ENCODE data around the gene MOCS2. TPM values are rescaled to one million over a fixed set of nuclear protein-coding genes. Genes with fewer than 3 reads are reported as not detected.

MOCS2 gene
- total RNA-seq, 1 donor from 2014 or later, result 17.7 TPM

- no peak overlapping the region for H3K27ac ChIP-seq (ENCODE audit: low read depth, low read length)
- peaks cover 30 to 56% (median 54%) of the 10 kb centered on the region in 3 donors for H3K36me3 ChIP-seq (ENCODE audit: control insufficient read depth in 3 of 3, insufficient read depth in 3 of 3, low read length in 3 of 3)
- H3K27me3 ChIP-seq (ENCODE audit: control insufficient read depth in 3 of 3, insufficient read depth in 3 of 3, low read length in 3 of 3), result no peaks in the 10 kb centered on the region
Measured at GRCh38 chr5:53099546-53099945, 10.0 kb downstream of the MOCS2 start.

GRCh38 chr5:53095931-53096525 lies 13.5 kb downstream of the MOCS2 start:
- no peak overlapping the region for H3K27ac ChIP-seq (ENCODE audit: low read depth, low read length)
- no peaks in the 10 kb centered on the region for H3K4me1 ChIP-seq (ENCODE audit: control insufficient read depth in 3 of 3, insufficient read depth in 3 of 3, low read length in 3 of 3)
- H3K36me3 ChIP-seq (ENCODE audit: control insufficient read depth in 3 of 3, insufficient read depth in 3 of 3, low read length in 3 of 3), result peaks cover 30 to 41% (median 39%) of the 10 kb centered on the region in 3 donors
- H3K27me3 ChIP-seq (ENCODE audit: control insufficient read depth in 3 of 3, insufficient read depth in 3 of 3, low read length in 3 of 3), result no peaks in the 10 kb centered on the region
- H3K9me3 ChIP-seq (ENCODE audit: control insufficient read depth in 3 of 3, low read length in 3 of 3), result no peaks in the 10 kb centered on the region
- no peak overlapping the region for H3K4me3 ChIP-seq (ENCODE audit: low read length in 3 of 3)
- H3K9ac ChIP-seq (ENCODE audit: low read depth in 1 of 3, low read length in 3 of 3), result no peak overlapping the region

More at GRCh38 chr5:53099546-53099945, 10.0 kb downstream of the MOCS2 start:
- Histone ChIP-seq H3K4me3 (ENCODE audit: low read length in 3 of 3) (no peak overlapping the region), H3K4me1 (ENCODE audit: control insufficient read depth in 3 of 3, insufficient read depth in 3 of 3, low read length in 3 of 3) (no peaks in the 10 kb centered on the region), H3K9ac (ENCODE audit: low read depth in 1 of 3, low read length in 3 of 3) (no peak overlapping the region), H3K9me3 (ENCODE audit: control insufficient read depth in 3 of 3, low read length in 3 of 3) (no peaks in the 10 kb centered on the region)

- Histone ChIP-seq H3K27me3 (ENCODE audit: control insufficient read depth in 3 of 3, insufficient read depth in 3 of 3, low read length in 3 of 3) (no peaks in the 10 kb centered on the region), H3K9ac (ENCODE audit: low read depth in 1 of 3, low read length in 3 of 3) (no peak overlapping the region), H3K4me3 (ENCODE audit: low read length in 3 of 3) (no peak overlapping the region), H3K27ac (ENCODE audit: low read depth, low read length) (no peak overlapping the region), H3K36me3 (ENCODE audit: control insufficient read depth in 3 of 3, insufficient read depth in 3 of 3, low read length in 3 of 3) (peaks cover 26 to 34% (median 31%) of the 10 kb centered on the region in 3 donors), H3K9me3 (ENCODE audit: control insufficient read depth in 3 of 3, low read length in 3 of 3) (no peaks in the 10 kb centered on the region), H3K4me1 (ENCODE audit: control insufficient read depth in 3 of 3, insufficient read depth in 3 of 3, low read length in 3 of 3) (no peaks in the 10 kb centered on the region)
Measured at GRCh38 chr5:53095217-53095616, 14.3 kb downstream of the MOCS2 start.

- no peaks in the 10 kb centered on the region for H3K27me3 ChIP-seq (ENCODE audit: control insufficient read depth in 3 of 3, insufficient read depth in 3 of 3, low read length in 3 of 3)
- H3K4me3 ChIP-seq (ENCODE audit: low read length in 3 of 3), result no peak overlapping the region
- no peaks in the 10 kb centered on the region for H3K9me3 ChIP-seq (ENCODE audit: control insufficient read depth in 3 of 3, low read length in 3 of 3)
- no peak overlapping the region for H3K27ac ChIP-seq (ENCODE audit: low read depth, low read length)
- peaks cover 7 to 16% (median 7%) of the 10 kb centered on the region in 3 donors for H3K36me3 ChIP-seq (ENCODE audit: control insufficient read depth in 3 of 3, insufficient read depth in 3 of 3, low read length in 3 of 3)
- H3K4me1 ChIP-seq (ENCODE audit: control insufficient read depth in 3 of 3, insufficient read depth in 3 of 3, low read length in 3 of 3), result no peaks in the 10 kb centered on the region
- no peak overlapping the region for H3K9ac ChIP-seq (ENCODE audit: low read depth in 1 of 3, low read length in 3 of 3)
Measured at GRCh38 chr5:53092242-53092641, 17.3 kb downstream of the MOCS2 start.

- Histone ChIP-seq H3K27me3 (ENCODE audit: control insufficient read depth in 3 of 3, insufficient read depth in 3 of 3, low read length in 3 of 3) (no peaks in the 10 kb centered on the region), H3K9ac (ENCODE audit: low read depth in 1 of 3, low read length in 3 of 3) (no peak overlapping the region), H3K36me3 (ENCODE audit: control insufficient read depth in 3 of 3, insufficient read depth in 3 of 3, low read length in 3 of 3) (peaks cover 3 to 6% (median 3%) of the 10 kb centered on the region in 3 donors), H3K4me3 (ENCODE audit: low read length in 3 of 3) (no peak overlapping the region), H3K9me3 (ENCODE audit: control insufficient read depth in 3 of 3, low read length in 3 of 3) (no peaks in the 10 kb centered on the region), H3K27ac (ENCODE audit: low read depth, low read length) (no peak overlapping the region), H3K4me1 (ENCODE audit: control insufficient read depth in 3 of 3, insufficient read depth in 3 of 3, low read length in 3 of 3) (no peaks in the 10 kb centered on the region)
Measured at GRCh38 chr5:53091289-53091688, 18.3 kb downstream of the MOCS2 start.

GRCh38 chr5:53090229-53090628 lies 19.3 kb downstream of the MOCS2 start:
- Histone ChIP-seq H3K27ac (ENCODE audit: low read depth, low read length) (no peak overlapping the region), H3K9me3 (ENCODE audit: control insufficient read depth in 3 of 3, low read length in 3 of 3) (no peaks in the 10 kb centered on the region), H3K9ac (ENCODE audit: low read depth in 1 of 3, low read length in 3 of 3) (no peak overlapping the region), H3K27me3 (ENCODE audit: control insufficient read depth in 3 of 3, insufficient read depth in 3 of 3, low read length in 3 of 3) (no peaks in the 10 kb centered on the region), H3K4me1 (ENCODE audit: control insufficient read depth in 3 of 3, insufficient read depth in 3 of 3, low read length in 3 of 3) (no peaks in the 10 kb centered on the region), H3K4me3 (ENCODE audit: low read length in 3 of 3) (no peak overlapping the region), H3K36me3 (ENCODE audit: control insufficient read depth in 3 of 3, insufficient read depth in 3 of 3, low read length in 3 of 3) (peaks cover under 1 to 3% (median 2%) of the 10 kb centered on the region in 3 donors)

- H3K9ac ChIP-seq (ENCODE audit: low read depth in 1 of 3, low read length in 3 of 3), result no peak overlapping the region
- H3K27ac ChIP-seq (ENCODE audit: low read depth, low read length), result no peak overlapping the region
- H3K4me3 ChIP-seq (ENCODE audit: low read length in 3 of 3), result no peak overlapping the region
Measured at GRCh38 chr5:53089481-53089991, 20.0 kb downstream of the MOCS2 start.

GRCh38 chr5:53087621-53088121 lies 21.9 kb downstream of the MOCS2 start:
- no peaks in the 10 kb centered on the region for H3K4me1 ChIP-seq (ENCODE audit: control insufficient read depth in 3 of 3, insufficient read depth in 3 of 3, low read length in 3 of 3)
- no peaks in the 10 kb centered on the region for H3K27me3 ChIP-seq (ENCODE audit: control insufficient read depth in 3 of 3, insufficient read depth in 3 of 3, low read length in 3 of 3)
- H3K9ac ChIP-seq (ENCODE audit: low read depth in 1 of 3, low read length in 3 of 3), result no peak overlapping the region
- H3K27ac ChIP-seq (ENCODE audit: low read depth, low read length), result no peak overlapping the region
- H3K9me3 ChIP-seq (ENCODE audit: control insufficient read depth in 3 of 3, low read length in 3 of 3), result no peaks in the 10 kb centered on the region
- peaks cover 0 to 3% (median 0%) of the 10 kb centered on the region in 3 donors for H3K36me3 ChIP-seq (ENCODE audit: control insufficient read depth in 3 of 3, insufficient read depth in 3 of 3, low read length in 3 of 3)
- no peak overlapping the region for H3K4me3 ChIP-seq (ENCODE audit: low read length in 3 of 3)

More at GRCh38 chr5:53089481-53089991, 20.0 kb downstream of the MOCS2 start:
- Histone ChIP-seq H3K4me1 (ENCODE audit: control insufficient read depth in 3 of 3, insufficient read depth in 3 of 3, low read length in 3 of 3) (no peaks in the 10 kb centered on the region), H3K9me3 (ENCODE audit: control insufficient read depth in 3 of 3, low read length in 3 of 3) (no peaks in the 10 kb centered on the region), H3K36me3 (ENCODE audit: control insufficient read depth in 3 of 3, insufficient read depth in 3 of 3, low read length in 3 of 3) (peaks cover 0 to 3% (median 0%) of the 10 kb centered on the region in 3 donors), H3K27me3 (ENCODE audit: control insufficient read depth in 3 of 3, insufficient read depth in 3 of 3, low read length in 3 of 3) (no peaks in the 10 kb centered on the region)

- Histone ChIP-seq H3K27ac (ENCODE audit: low read depth, low read length) (no peak overlapping the region), H3K36me3 (ENCODE audit: control insufficient read depth in 3 of 3, insufficient read depth in 3 of 3, low read length in 3 of 3) (peaks cover 0 to 3% (median 0%) of the 10 kb centered on the region in 3 donors), H3K9me3 (ENCODE audit: control insufficient read depth in 3 of 3, low read length in 3 of 3) (no peaks in the 10 kb centered on the region)
Measured at GRCh38 chr5:53087171-53087570, 22.4 kb downstream of the MOCS2 start.

GRCh38 chr5:53084546-53085255 lies 24.9 kb downstream of the MOCS2 start:
- no peaks in the 10 kb centered on the region for H3K27me3 ChIP-seq (ENCODE audit: control insufficient read depth in 3 of 3, insufficient read depth in 3 of 3, low read length in 3 of 3)
- H3K36me3 ChIP-seq (ENCODE audit: control insufficient read depth in 3 of 3, insufficient read depth in 3 of 3, low read length in 3 of 3), result peaks cover 0 to 3% (median 0%) of the 10 kb centered on the region in 3 donors
- no peak overlapping the region for H3K27ac ChIP-seq (ENCODE audit: low read depth, low read length)
- no peaks in the 10 kb centered on the region for H3K9me3 ChIP-seq (ENCODE audit: control insufficient read depth in 3 of 3, low read length in 3 of 3)
- no peak overlapping the region for H3K9ac ChIP-seq (ENCODE audit: low read depth in 1 of 3, low read length in 3 of 3)
- H3K4me3 ChIP-seq (ENCODE audit: low read length in 3 of 3), result no peak overlapping the region
- H3K4me1 ChIP-seq (ENCODE audit: control insufficient read depth in 3 of 3, insufficient read depth in 3 of 3, low read length in 3 of 3), result no peaks in the 10 kb centered on the region

More at GRCh38 chr5:53087171-53087570, 22.4 kb downstream of the MOCS2 start:
- Histone ChIP-seq H3K4me1 (ENCODE audit: control insufficient read depth in 3 of 3, insufficient read depth in 3 of 3, low read length in 3 of 3) (no peaks in the 10 kb centered on the region), H3K9ac (ENCODE audit: low read depth in 1 of 3, low read length in 3 of 3) (no peak overlapping the region), H3K27me3 (ENCODE audit: control insufficient read depth in 3 of 3, insufficient read depth in 3 of 3, low read length in 3 of 3) (no peaks in the 10 kb centered on the region), H3K4me3 (ENCODE audit: low read length in 3 of 3) (no peak overlapping the region)

All from skeletal muscle tissue (tissue), 4 donors.